Measurements from ENCODE around the gene BUD13. TPM values are rescaled to one million over a fixed set of nuclear protein-coding genes. Genes with fewer than 3 reads are reported as not detected.

BUD13 gene
- polyA plus RNA-seq, 2 of the 4 experiments (the other 2 are of a cell fraction): 9.8 to 16.2 TPM

DNA sequence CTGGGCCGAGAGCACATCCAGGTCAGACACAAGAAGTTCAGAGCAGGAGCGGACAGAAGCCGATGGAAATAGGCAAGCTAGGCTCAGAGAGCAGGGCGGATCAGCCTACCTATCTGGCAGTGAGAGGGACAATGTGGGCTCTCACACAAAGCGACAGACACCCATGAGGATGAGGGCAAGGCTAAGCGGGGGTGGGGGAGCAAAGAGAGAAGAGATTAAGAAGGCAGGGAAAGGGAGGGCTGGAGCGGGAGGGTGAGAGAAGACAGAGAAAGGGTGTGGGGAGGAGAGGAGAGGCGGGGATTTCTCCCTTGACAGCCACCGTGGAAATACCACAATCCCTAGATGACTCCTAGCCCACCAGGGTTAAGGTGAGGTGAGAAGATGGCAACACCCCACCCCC, 57.9 kb downstream of the BUD13 start:
- CTCF ChIA-PET: interaction anchor here (2.1 kb wide), 1 partner anchor 18 kb away, joined by 7 read pairs; no protein-coding TSS in a partner anchor
- H3K4me1 ChIP-seq: no peaks in the 10 kb centered on the region
- H3K4me2 ChIP-seq: no peak overlapping the region
- POLR2A ChIA-PET: no interaction called here
- no peak overlapping the region for H3K4me3 ChIP-seq
- ATAC-seq: no peak
- no peaks in the 10 kb centered on the region for H3K9me3 ChIP-seq
- no peak overlapping the region for H3K27ac ChIP-seq
- TF ChIP-seq NR3C1 (IDR thresholded peaks at IDR 0.05) (no peak), ESRRA (IDR thresholded peaks at IDR 0.05; ENCODE audit: borderline replicate concordance, low read length) (no peak), TFCP2L1 (CRISPR knock-in tag; IDR thresholded peaks at IDR 0.05) (no peak), HDAC2 (IDR thresholded peaks at IDR 0.05) (no peak), HEYL (CRISPR knock-in tag; IDR thresholded peaks at IDR 0.05) (no peak), EHMT2 (IDR thresholded peaks at IDR 0.05; ENCODE audit: low read depth) (no peak), ZC3H11A (IDR thresholded peaks at IDR 0.05) (no peak), FOSL2 (IDR thresholded peaks at IDR 0.05) (no peak), FOSL2 (CRISPR knock-in tag; IDR thresholded peaks at IDR 0.05) (no peak), POLR2A (IDR thresholded peaks at IDR 0.05; ENCODE audit: low read length) (no peak), HOXB13 (CRISPR knock-in tag; IDR thresholded peaks at IDR 0.05; ENCODE audit: low read depth) (no peak), RAD21 (conservative IDR thresholded peaks at IDR 0.05 in 1 of 2, IDR thresholded peaks at IDR 0.05 in 1 of 2) (no peak)
- TF ChIP-seq, protein P1, sequence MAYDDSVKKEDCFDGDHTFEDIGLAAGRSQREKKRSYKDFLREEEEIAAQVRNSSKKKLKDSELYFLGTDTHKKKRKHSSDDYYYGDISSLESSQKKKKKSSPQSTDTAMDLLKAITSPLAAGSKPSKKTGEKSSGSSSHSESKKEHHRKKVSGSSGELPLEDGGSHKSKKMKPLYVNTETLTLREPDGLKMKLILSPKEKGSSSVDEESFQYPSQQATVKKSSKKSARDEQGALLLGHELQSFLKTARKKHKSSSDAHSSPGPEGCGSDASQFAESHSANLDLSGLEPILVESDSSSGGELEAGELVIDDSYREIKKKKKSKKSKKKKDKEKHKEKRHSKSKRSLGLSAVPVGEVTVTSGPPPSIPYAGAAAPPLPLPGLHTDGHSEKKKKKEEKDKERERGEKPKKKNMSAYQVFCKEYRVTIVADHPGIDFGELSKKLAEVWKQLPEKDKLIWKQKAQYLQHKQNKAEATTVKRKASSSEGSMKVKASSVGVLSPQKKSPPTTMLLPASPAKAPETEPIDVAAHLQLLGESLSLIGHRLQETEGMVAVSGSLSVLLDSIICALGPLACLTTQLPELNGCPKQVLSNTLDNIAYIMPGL (CRISPR knock-in tag; IDR thresholded peaks at IDR 0.05; ENCODE audit: borderline replicate concordance): no peak
- TF ChIP-seq, protein P2, sequence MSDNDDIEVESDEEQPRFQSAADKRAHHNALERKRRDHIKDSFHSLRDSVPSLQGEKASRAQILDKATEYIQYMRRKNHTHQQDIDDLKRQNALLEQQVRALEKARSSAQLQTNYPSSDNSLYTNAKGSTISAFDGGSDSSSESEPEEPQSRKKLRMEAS (IDR thresholded peaks at IDR 0.05): no peak
- TF ChIP-seq, protein P3, sequence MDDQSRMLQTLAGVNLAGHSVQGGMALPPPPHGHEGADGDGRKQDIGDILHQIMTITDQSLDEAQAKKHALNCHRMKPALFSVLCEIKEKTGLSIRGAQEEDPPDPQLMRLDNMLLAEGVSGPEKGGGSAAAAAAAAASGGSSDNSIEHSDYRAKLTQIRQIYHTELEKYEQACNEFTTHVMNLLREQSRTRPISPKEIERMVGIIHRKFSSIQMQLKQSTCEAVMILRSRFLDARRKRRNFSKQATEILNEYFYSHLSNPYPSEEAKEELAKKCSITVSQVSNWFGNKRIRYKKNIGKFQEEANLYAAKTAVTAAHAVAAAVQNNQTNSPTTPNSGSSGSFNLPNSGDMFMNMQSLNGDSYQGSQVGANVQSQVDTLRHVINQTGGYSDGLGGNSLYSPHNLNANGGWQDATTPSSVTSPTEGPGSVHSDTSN (IDR thresholded peaks at IDR 0.05): no peak
- DNase-seq (ENCODE audit: low read depth in 1 of 2, low spot score in 1 of 2): no peak
- FAIRE-seq: no peak
- 75% methylated on average over 8 of the region's 9 CpGs for WGBS (ENCODE audit: missing lambda C conversion rate)

DNA sequence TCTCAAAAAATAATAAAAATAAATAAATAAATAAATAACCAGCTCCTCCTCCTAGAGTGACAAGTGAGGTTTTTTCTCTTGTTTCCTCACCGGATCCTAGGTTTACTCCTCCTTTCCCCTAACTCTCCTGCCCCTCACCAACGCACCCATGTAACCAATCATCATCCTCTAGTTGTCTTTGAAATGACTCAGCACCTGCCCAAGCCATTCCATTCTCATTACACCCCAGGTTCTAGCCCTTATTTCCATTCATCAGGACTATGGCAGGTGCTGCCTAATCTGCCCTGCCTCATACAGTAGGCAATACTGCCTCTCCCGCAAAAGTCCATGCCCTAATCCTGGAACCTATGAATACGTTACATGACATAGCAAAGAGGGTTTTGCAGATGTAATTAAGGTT, 60.4 kb downstream of the BUD13 start:
- TF ChIP-seq NPAS2 (CRISPR knock-in tag; IDR thresholded peaks at IDR 0.05; ENCODE audit: borderline replicate concordance) (no peak), GATA3 (IDR thresholded peaks at IDR 0.05; ENCODE audit: borderline replicate concordance) (no peak), JUNB (IDR thresholded peaks at IDR 0.05) (no peak), MYC (IDR thresholded peaks at IDR 0.05; ENCODE audit: borderline replicate concordance, low read length) (no peak), TFCP2L1 (CRISPR knock-in tag; IDR thresholded peaks at IDR 0.05) (no peak), RNF2 (IDR thresholded peaks at IDR 0.05; ENCODE audit: borderline replicate concordance, low read depth) (no peak), ZFP36 (IDR thresholded peaks at IDR 0.05; ENCODE audit: borderline replicate concordance, partially characterized antibody) (no peak), BHLHE40 (IDR thresholded peaks at IDR 0.05; ENCODE audit: low read depth, low read length) (no peak), HOXA7 (CRISPR knock-in tag; IDR thresholded peaks at IDR 0.05) (no peak), FOSL2 (IDR thresholded peaks at IDR 0.05) (no peak), FOSL2 (CRISPR knock-in tag; IDR thresholded peaks at IDR 0.05) (no peak), CBX2 (IDR thresholded peaks at IDR 0.05; ENCODE audit: borderline replicate concordance, low read depth) (no peak), RARB (CRISPR knock-in tag; IDR thresholded peaks at IDR 0.05) (no peak)
- TF ChIP-seq, protein P4, sequence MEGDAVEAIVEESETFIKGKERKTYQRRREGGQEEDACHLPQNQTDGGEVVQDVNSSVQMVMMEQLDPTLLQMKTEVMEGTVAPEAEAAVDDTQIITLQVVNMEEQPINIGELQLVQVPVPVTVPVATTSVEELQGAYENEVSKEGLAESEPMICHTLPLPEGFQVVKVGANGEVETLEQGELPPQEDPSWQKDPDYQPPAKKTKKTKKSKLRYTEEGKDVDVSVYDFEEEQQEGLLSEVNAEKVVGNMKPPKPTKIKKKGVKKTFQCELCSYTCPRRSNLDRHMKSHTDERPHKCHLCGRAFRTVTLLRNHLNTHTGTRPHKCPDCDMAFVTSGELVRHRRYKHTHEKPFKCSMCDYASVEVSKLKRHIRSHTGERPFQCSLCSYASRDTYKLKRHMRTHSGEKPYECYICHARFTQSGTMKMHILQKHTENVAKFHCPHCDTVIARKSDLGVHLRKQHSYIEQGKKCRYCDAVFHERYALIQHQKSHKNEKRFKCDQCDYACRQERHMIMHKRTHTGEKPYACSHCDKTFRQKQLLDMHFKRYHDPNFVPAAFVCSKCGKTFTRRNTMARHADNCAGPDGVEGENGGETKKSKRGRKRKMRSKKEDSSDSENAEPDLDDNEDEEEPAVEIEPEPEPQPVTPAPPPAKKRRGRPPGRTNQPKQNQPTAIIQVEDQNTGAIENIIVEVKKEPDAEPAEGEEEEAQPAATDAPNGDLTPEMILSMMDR (IDR thresholded peaks at IDR 0.05): no peak
- TF ChIP-seq, protein P1 (CRISPR knock-in tag; IDR thresholded peaks at IDR 0.05; ENCODE audit: borderline replicate concordance): no peak
- TF ChIP-seq, protein P5, sequence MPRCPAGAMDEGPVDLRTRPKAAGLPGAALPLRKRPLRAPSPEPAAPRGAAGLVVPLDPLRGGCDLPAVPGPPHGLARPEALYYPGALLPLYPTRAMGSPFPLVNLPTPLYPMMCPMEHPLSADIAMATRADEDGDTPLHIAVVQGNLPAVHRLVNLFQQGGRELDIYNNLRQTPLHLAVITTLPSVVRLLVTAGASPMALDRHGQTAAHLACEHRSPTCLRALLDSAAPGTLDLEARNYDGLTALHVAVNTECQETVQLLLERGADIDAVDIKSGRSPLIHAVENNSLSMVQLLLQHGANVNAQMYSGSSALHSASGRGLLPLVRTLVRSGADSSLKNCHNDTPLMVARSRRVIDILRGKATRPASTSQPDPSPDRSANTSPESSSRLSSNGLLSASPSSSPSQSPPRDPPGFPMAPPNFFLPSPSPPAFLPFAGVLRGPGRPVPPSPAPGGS (IDR thresholded peaks at IDR 0.05): no peak
- WGBS (ENCODE audit: missing lambda C conversion rate): 81% methylated on average over 4 of the region's 4 CpGs
- no peak for DNase-seq (ENCODE audit: low read depth in 1 of 2, low spot score in 1 of 2)
- ChIA-PET POLR2A (no interaction called here), CTCF (interaction anchor here (1.2 to 1.3 kb wide), 2 partner anchors 16 to 31 kb away, joined by 3 read pairs; no protein-coding TSS in a partner anchor)
- H3K4me2 ChIP-seq: no peak overlapping the region
- no peak for FAIRE-seq
- H3K9me3 ChIP-seq: no peaks in the 10 kb centered on the region
- no peak overlapping the region for H3K4me3 ChIP-seq
- no peak overlapping the region for H3K27ac ChIP-seq
- H3K4me1 ChIP-seq: no peaks in the 10 kb centered on the region
- no peak for ATAC-seq
